Endothelial cell of umbilical vein (primary cell): ENCODE data around the gene FBXO24. TPM values are rescaled to one million over a fixed set of nuclear protein-coding genes. Genes with fewer than 3 reads are reported as not detected.

ENCODE experiments used
- BruUV-seq: library from RNA; stranded (reverse); fragments of 400-500 nt; replicated peaks from 2 replicates; lab custom pipeline; 2021; lab: Mats Ljungman, UMichigan
- CTCF ChIA-PET: fragments of 300-600, 350-600 bp; sonication (Branson Sonifier 250); formaldehyde crosslinking; loops from one replicate; lab custom pipeline; 2021; ENCODE audit warnings: antibody characterized with exemption, inconsistent platforms; lab: Charles Lee
- POLR2A ChIA-PET: fragments of 300-600, 350-600 bp; sonication (Branson Sonifier 250); formaldehyde crosslinking; loops from one replicate; lab custom pipeline; 2021; ENCODE audit warnings: antibody characterized with exemption, inconsistent platforms; lab: Charles Lee
- DNase-seq: peaks from one replicate; pipeline ENCODE4 v3.0.0-alpha.2; 2011; ENCODE audit warnings: low read depth, low spot score
- FAIRE-seq: peaks from 2 replicates; lab custom pipeline; 2011; peaks lifted over from hg19 to GRCh38; lab: Jason Lieb, UNC
- H2AFZ ChIP-seq: 2 replicates; pipeline ENCODE4 v1.6.0; 2012; ENCODE audit warnings: low read depth, low read length, control low read depth, inconsistent platforms
- H3K27ac ChIP-seq: 2 replicates; pipeline ENCODE4 v1.5.1; 2011; ENCODE audit warnings: low read depth, mild to moderate bottlenecking, control low read depth, low read length, moderate library complexity; ENCODE audit not compliant: insufficient read depth
- H3K27me3 ChIP-seq, 2 experiments: 2 replicates each; pipeline versions ENCODE4 v1.6.0 to v1.6.1; 2011; ENCODE audit warnings: low read length in 2 of 2, mixed read lengths in 1 of 2; ENCODE audit not compliant: control insufficient read depth in 2 of 2, insufficient read depth in 2 of 2
- H3K36me3 ChIP-seq, 2 experiments: 2 replicates in 1 of 2; 3 replicates in 1 of 2; pipeline ENCODE4 v1.5.1; 2011; ENCODE audit warnings: low read length in 2 of 2, mild to moderate bottlenecking in 1 of 2, moderate library complexity in 1 of 2; ENCODE audit not compliant: control insufficient read depth in 2 of 2, insufficient read depth in 2 of 2; ENCODE audit errors: extremely low read depth in 1 of 2
- H3K4me1 ChIP-seq: 3 replicates; pipeline ENCODE4 v1.5.1; 2011; ENCODE audit warnings: mild to moderate bottlenecking, low read length; ENCODE audit not compliant: control insufficient read depth, insufficient read depth; ENCODE audit errors: extremely low read depth
- H3K4me2 ChIP-seq: 2 replicates; pipeline ENCODE4 v1.6.1; 2011; ENCODE audit warnings: low read length, control low read depth, mixed read lengths; ENCODE audit not compliant: insufficient read depth
- H3K4me3 ChIP-seq, 3 experiments: fragments of 200-600 bp in 1 of 3; sonication (generic), shearing (Covaris generic) in 1 of 3; replicated peaks in 1 of 3; 2 replicates each; pipeline ENCODE4 v1.5.1; 2011 to 2016; ENCODE audit warnings: control low read depth in 3 of 3, low read length in 3 of 3, mild to moderate bottlenecking in 2 of 3, inconsistent platforms in 1 of 3, low read depth in 1 of 3, moderate library complexity in 1 of 3; ENCODE audit not compliant: insufficient read depth in 1 of 3
- H3K79me2 ChIP-seq: 2 replicates; pipeline ENCODE4 v1.6.0; 2012; ENCODE audit warnings: low read length, inconsistent platforms; ENCODE audit not compliant: control insufficient read depth, insufficient read depth
- H3K9ac ChIP-seq: replicated peaks from 2 replicates; pipeline ENCODE3; 2011; ENCODE audit warnings: low read length, control low read depth; ENCODE audit not compliant: insufficient read depth; ENCODE audit errors: extremely low read depth
- H3K9me1 ChIP-seq: replicated peaks from 3 replicates; pipeline ENCODE4 v1.6.0; 2011; ENCODE audit warnings: mild to moderate bottlenecking, low read length; ENCODE audit not compliant: control insufficient read depth, insufficient read depth; ENCODE audit errors: extremely low read depth
- H3K9me3 ChIP-seq: replicated peaks from 2 replicates; pipeline ENCODE4 v1.5.1; 2012; ENCODE audit warnings: low read length, inconsistent platforms; ENCODE audit not compliant: control insufficient read depth, insufficient read depth
- H4K20me1 ChIP-seq: replicated peaks from 2 replicates; pipeline ENCODE3; 2011; ENCODE audit warnings: mild to moderate bottlenecking, low read length; ENCODE audit not compliant: control insufficient read depth, insufficient read depth; ENCODE audit errors: extremely low read depth
- CTCF ChIP-seq, 2 donors: IDR thresholded peaks; 1 replicate in 1 of 2; 2 replicates in 1 of 2; pipeline ENCODE4 v1.5.1; 2011; ENCODE audit warnings: low read length in 2 of 2, mild to moderate bottlenecking in 2 of 2, moderate library complexity in 2 of 2, control low read depth in 1 of 2, inconsistent platforms in 1 of 2, low read depth in 1 of 2; ENCODE audit not compliant: insufficient read depth in 1 of 2; ENCODE audit errors: extremely low read depth in 1 of 2
- EZH2 ChIP-seq: IDR thresholded peaks from 2 replicates; pipeline ENCODE4 v1.6.1; 2012; ENCODE audit warnings: borderline replicate concordance, low read depth, mild to moderate bottlenecking, moderate library complexity, low read length, inconsistent platforms; ENCODE audit not compliant: severe bottlenecking
- FOS ChIP-seq: IDR thresholded peaks from 2 replicates; pipeline ENCODE4 v1.6.1; 2011; ENCODE audit warnings: mild to moderate bottlenecking, low read length, moderate library complexity, borderline replicate concordance; ENCODE audit not compliant: insufficient read depth
- GATA2 ChIP-seq: IDR thresholded peaks from 2 replicates; pipeline ENCODE4 v1.7.0; 2011; ENCODE audit warnings: low read depth, mild to moderate bottlenecking, moderate library complexity, mixed read lengths, low read length; ENCODE audit not compliant: insufficient read length, insufficient read depth
- JUN ChIP-seq: IDR thresholded peaks from 2 replicates; pipeline ENCODE4 v1.6.1; 2011; ENCODE audit warnings: borderline replicate concordance, low read depth; ENCODE audit not compliant: insufficient read length, insufficient read depth
- MAX ChIP-seq: IDR thresholded peaks from 2 replicates; pipeline ENCODE4 v1.6.1; 2011; ENCODE audit not compliant: insufficient read depth, insufficient read length
- MYC ChIP-seq: IDR thresholded peaks from one replicate; pipeline ENCODE4 v1.6.1; 2011; ENCODE audit warnings: mild to moderate bottlenecking, low read depth, low read length
- POLR2A ChIP-seq: IDR thresholded peaks from 2 replicates; pipeline ENCODE4 v1.6.1; 2012; ENCODE audit warnings: low read depth, mild to moderate bottlenecking, control low read depth, low read length
- POLR2AphosphoS5 ChIP-seq: IDR thresholded peaks from 2 replicates; pipeline ENCODE4 v1.6.1; 2012; ENCODE audit warnings: low read depth, mild to moderate bottlenecking, control low read depth, low read length, moderate library complexity; ENCODE audit not compliant: insufficient read depth
- dilution Hi-C: fragments of 300-500 bp; cut with MboI; formaldehyde crosslinking; loops from one replicate; pipeline ENCODE4 v1.15.0; 2019; ENCODE audit warnings: low sequenced_read_pairs; ENCODE audit not compliant: extremely low pct_ligation_motif_present
- intact Hi-C: fragments of 100-400 bp; cut with micrococcal nuclease; formaldehyde crosslinking; loops from one replicate; pipeline ENCODE4 v1.10.0; 2022
- polyA plus RNA-seq, 4 experiments: library from polyadenylated mRNA; depleted of rRNA in 3 of 4; stranded (reverse) in 3 of 4; unstranded in 1 of 4; fragments of >200 nt; gene quantifications; 2 replicates each; pipeline versions ENCODE4 v1.2.1 to v1.2.3, GENCODE V29; 2011 to 2012; ENCODE audit warnings: missing spikeins in 1 of 4
- total RNA-seq: library from RNA; stranded (reverse); gene quantifications from 2 replicates; pipeline ENCODE4 v1.2.3, GENCODE V29; 2021

The FBXO24 gene
- total and polyA plus RNA-seq, 2 donors (not counting 3 experiments of a cell fraction or from before 2014, with no cell fraction given), result 0.37 to 0.38 TPM

GRCh38 chr7:100598425-100598824 is 12.3 kb downstream of the FBXO24 start:
- dilution Hi-C loops (no loop called here), intact Hi-C loops (no loop called here)
- no peaks in the 10 kb centered on the region for H3K9me3 ChIP-seq
- ChIA-PET POLR2A (interaction anchor here (0.7 kb wide), 1 partner anchor 14 kb away, joined by 3 read pairs; no protein-coding TSS in a partner anchor), CTCF (interaction anchor here (0.6 to 1.8 kb wide), 2 partner anchors 9 to 107 kb away, joined by 3 to 8 read pairs; partner anchors contain the start of gene POP7)
- FAIRE-seq, result no peak
- H3K79me2 ChIP-seq, result no peaks in the 10 kb centered on the region
- no peak overlapping the region for H3K4me2 ChIP-seq
- H3K4me3 ChIP-seq, result no peak overlapping the region
- H3K9me1 ChIP-seq, result no peaks in the 10 kb centered on the region
- no peaks in the 10 kb centered on the region for H4K20me1 ChIP-seq
- no peak overlapping the region for H2AFZ ChIP-seq
- no peaks in the 10 kb centered on the region for H3K36me3 ChIP-seq
- no peak for DNase-seq
- H3K27me3 ChIP-seq, result peaks cover 0 to 2% of the 10 kb centered on the region in 2 experiments
- no peak overlapping the region for H3K27ac ChIP-seq
- TF ChIP-seq MAX (no peak), GATA2 (no peak), FOS (no peak), MYC (no peak), POLR2AphosphoS5 (no peak)
- no TSS peak for BruUV-seq
- H3K9ac ChIP-seq, result no peak overlapping the region
- no peaks in the 10 kb centered on the region for H3K4me1 ChIP-seq

- Histone ChIP-seq H3K4me3 (no peak overlapping the region), H3K4me2 (no peak overlapping the region), H3K4me1 (peaks cover 14% of the 10 kb centered on the region), H3K79me2 (no peaks in the 10 kb centered on the region), H3K27me3 (peaks cover 0 to 2% of the 10 kb centered on the region in 2 experiments), H2AFZ (no peak overlapping the region), H4K20me1 (no peaks in the 10 kb centered on the region), H3K9me3 (no peaks in the 10 kb centered on the region), H3K36me3 (no peaks in the 10 kb centered on the region), H3K9ac (no peak overlapping the region), H3K27ac (no peak overlapping the region), H3K9me1 (no peaks in the 10 kb centered on the region)
- dilution Hi-C loops (no loop called here), intact Hi-C loops (no loop called here)
- POLR2A ChIA-PET, result no interaction called here
- CTCF ChIA-PET, result interaction anchor here (0.7 kb wide), 1 partner anchor 11 kb away, joined by 3 read pairs; no protein-coding TSS in a partner anchor
- FAIRE-seq, result no peak
- BruUV-seq, result no TSS peak
- TF ChIP-seq GATA2 (no peak), MYC (no peak), FOS (no peak), POLR2A (no peak), EZH2 (no peak), JUN (no peak), POLR2AphosphoS5 (no peak), MAX (no peak), CTCF (IDR thresholded peaks at IDR 0.05; ENCODE audit: extremely low read depth in 1 of 2, insufficient read depth in 1 of 2, low read depth in 1 of 2, low read length in 2 of 2) (no peak)
- no peak for DNase-seq
These were observed 14.0 kb downstream of the FBXO24 start for GRCh38 chr7:100599911-100600729.
